ENCODE measurements around the gene SSU72. TPM values are rescaled to one million over a fixed set of nuclear protein-coding genes. Genes with fewer than 3 reads are reported as not detected.

The SSU72 gene
- polyA plus RNA-seq, 1 donor from 2014 or later = 56.2 TPM

DNA sequence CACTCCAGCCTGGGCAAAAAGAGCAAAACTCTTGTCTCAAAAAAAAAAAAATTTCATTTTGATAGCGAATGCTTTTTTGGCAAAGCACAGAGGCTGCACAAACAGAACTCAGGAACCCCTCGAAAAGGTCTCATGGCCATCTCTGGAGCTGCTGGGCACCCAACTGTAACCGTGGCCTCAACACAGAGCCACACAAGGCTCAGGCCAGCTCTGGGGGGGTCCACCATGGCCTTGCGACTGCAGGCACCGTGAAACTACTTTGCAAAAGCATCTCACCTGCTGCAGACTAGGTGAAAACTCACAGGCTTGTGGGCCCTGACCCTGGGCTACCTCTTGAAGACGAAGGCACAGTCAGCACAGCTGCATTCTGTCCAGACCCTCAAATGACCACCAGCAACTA, 18.2 kb downstream of the SSU72 start:
- H3K9me3 ChIP-seq (ENCODE audit: low read length) = no peaks in the 10 kb centered on the region
- no peaks in the 10 kb centered on the region for H3K27me3 ChIP-seq (ENCODE audit: insufficient read depth, low read depth, low read length)
- no peaks in the 10 kb centered on the region for H3K79me2 ChIP-seq (replicated peaks; ENCODE audit: insufficient read depth, low read length)
- H2AFZ ChIP-seq (ENCODE audit: low read depth, low read length) = no peak overlapping the region
- no peaks in the 10 kb centered on the region for H3F3A ChIP-seq (ENCODE audit: insufficient read depth, low read length, poor library complexity, severe bottlenecking)
- H3K36me3 ChIP-seq (ENCODE audit: insufficient read depth, low read length) = no peaks in the 10 kb centered on the region
- H3K4me3 ChIP-seq (ENCODE audit: low read length) = no peak overlapping the region
- no peak overlapping the region for H3K27ac ChIP-seq (ENCODE audit: low read length)
- no peak overlapping the region for H3K9ac ChIP-seq (ENCODE audit: low read length)
- TF ChIP-seq, protein P1, sequence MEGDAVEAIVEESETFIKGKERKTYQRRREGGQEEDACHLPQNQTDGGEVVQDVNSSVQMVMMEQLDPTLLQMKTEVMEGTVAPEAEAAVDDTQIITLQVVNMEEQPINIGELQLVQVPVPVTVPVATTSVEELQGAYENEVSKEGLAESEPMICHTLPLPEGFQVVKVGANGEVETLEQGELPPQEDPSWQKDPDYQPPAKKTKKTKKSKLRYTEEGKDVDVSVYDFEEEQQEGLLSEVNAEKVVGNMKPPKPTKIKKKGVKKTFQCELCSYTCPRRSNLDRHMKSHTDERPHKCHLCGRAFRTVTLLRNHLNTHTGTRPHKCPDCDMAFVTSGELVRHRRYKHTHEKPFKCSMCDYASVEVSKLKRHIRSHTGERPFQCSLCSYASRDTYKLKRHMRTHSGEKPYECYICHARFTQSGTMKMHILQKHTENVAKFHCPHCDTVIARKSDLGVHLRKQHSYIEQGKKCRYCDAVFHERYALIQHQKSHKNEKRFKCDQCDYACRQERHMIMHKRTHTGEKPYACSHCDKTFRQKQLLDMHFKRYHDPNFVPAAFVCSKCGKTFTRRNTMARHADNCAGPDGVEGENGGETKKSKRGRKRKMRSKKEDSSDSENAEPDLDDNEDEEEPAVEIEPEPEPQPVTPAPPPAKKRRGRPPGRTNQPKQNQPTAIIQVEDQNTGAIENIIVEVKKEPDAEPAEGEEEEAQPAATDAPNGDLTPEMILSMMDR (IDR thresholded peaks at IDR 0.05; ENCODE audit: poor library complexity, severe bottlenecking) = no peak
- TF ChIP-seq POLR2AphosphoS5 (IDR thresholded peaks at IDR 0.05) (no peak), SMC3 (conservative IDR thresholded peaks at IDR 0.05; ENCODE audit: poor library complexity) (no peak), EP300 (conservative IDR thresholded peaks at IDR 0.05; ENCODE audit: poor library complexity, severe bottlenecking) (no peak), MXI1 (conservative IDR thresholded peaks at IDR 0.05; ENCODE audit: poor library complexity, severe bottlenecking) (no peak), TAF1 (IDR thresholded peaks at IDR 0.05; ENCODE audit: low read depth) (no peak), RAD21 (conservative IDR thresholded peaks at IDR 0.05) (no peak), EZH2 (IDR thresholded peaks at IDR 0.05; ENCODE audit: borderline replicate concordance, insufficient read depth, low read length, poor library complexity, severe bottlenecking) (no peak)
- TF ChIP-seq, protein P2, sequence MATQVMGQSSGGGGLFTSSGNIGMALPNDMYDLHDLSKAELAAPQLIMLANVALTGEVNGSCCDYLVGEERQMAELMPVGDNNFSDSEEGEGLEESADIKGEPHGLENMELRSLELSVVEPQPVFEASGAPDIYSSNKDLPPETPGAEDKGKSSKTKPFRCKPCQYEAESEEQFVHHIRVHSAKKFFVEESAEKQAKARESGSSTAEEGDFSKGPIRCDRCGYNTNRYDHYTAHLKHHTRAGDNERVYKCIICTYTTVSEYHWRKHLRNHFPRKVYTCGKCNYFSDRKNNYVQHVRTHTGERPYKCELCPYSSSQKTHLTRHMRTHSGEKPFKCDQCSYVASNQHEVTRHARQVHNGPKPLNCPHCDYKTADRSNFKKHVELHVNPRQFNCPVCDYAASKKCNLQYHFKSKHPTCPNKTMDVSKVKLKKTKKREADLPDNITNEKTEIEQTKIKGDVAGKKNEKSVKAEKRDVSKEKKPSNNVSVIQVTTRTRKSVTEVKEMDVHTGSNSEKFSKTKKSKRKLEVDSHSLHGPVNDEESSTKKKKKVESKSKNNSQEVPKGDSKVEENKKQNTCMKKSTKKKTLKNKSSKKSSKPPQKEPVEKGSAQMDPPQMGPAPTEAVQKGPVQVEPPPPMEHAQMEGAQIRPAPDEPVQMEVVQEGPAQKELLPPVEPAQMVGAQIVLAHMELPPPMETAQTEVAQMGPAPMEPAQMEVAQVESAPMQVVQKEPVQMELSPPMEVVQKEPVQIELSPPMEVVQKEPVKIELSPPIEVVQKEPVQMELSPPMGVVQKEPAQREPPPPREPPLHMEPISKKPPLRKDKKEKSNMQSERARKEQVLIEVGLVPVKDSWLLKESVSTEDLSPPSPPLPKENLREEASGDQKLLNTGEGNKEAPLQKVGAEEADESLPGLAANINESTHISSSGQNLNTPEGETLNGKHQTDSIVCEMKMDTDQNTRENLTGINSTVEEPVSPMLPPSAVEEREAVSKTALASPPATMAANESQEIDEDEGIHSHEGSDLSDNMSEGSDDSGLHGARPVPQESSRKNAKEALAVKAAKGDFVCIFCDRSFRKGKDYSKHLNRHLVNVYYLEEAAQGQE (IDR thresholded peaks at IDR 0.05; ENCODE audit: borderline replicate concordance) = no peak
- no peaks in the 10 kb centered on the region for H3K9me2 ChIP-seq (ENCODE audit: insufficient read depth, low read length)
- no peaks in the 10 kb centered on the region for H4K20me1 ChIP-seq (ENCODE audit: insufficient read depth)
- no peak overlapping the region for H3K4me2 ChIP-seq (ENCODE audit: low read length)

DNA sequence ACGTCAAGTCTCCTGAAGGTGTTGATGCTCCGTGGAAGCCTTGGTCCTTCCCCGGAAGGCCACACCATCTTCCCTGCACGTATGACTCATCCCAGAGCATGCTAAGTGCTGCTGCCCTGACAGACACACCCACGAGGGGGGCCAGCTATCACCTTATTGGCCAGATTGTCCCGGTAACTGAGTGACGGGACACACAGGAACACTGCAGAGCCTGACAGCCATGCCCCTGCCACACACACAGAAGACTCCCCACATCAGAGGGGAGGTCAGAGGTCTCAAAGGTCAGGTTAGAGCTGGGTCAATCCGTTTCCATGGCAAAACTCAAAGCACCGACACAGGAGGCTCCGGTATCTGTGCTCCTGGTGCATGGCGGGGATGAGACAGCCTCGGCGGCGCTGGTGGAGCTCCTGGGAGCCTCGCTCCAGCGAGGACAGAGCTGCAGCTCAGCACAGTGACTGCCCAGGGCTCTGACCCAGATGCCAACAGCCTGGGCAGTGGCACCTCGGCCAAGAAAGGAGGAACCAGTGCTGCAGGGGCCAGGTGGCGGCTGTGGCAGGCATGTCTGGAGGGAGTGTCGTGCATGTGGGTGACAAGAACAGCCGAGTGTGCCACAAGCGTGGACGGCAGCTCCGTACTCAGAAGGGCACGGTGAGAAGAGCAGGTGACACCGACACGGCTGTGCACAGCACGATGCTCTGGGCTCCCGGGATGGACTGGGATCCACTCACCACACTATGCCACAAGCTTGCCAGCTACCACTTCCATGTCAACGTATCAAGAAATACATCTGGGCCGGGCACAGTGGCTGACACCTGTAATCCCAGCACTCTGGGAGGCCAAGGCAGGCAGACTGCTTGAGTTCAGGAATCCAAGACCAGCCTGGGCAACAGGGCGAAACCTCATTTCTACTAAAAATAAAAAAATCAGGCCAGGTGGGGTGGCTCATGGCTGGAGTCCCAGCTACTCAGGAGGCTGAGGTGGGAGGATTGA, 19.4 kb downstream of the SSU72 start:
- H3K27ac ChIP-seq (ENCODE audit: low read length) = no peak overlapping the region
- H3K9me3 ChIP-seq (ENCODE audit: low read length) = no peaks in the 10 kb centered on the region
- H3K36me3 ChIP-seq (ENCODE audit: insufficient read depth, low read length) = no peaks in the 10 kb centered on the region
- no peaks in the 10 kb centered on the region for H4K20me1 ChIP-seq (ENCODE audit: insufficient read depth)
- no peaks in the 10 kb centered on the region for H3F3A ChIP-seq (ENCODE audit: insufficient read depth, low read length, poor library complexity, severe bottlenecking)
- TF ChIP-seq TAF1 (IDR thresholded peaks at IDR 0.05; ENCODE audit: low read depth) (no peak), EP300 (conservative IDR thresholded peaks at IDR 0.05; ENCODE audit: poor library complexity, severe bottlenecking) (no peak), SMC3 (conservative IDR thresholded peaks at IDR 0.05; ENCODE audit: poor library complexity) (no peak), MXI1 (conservative IDR thresholded peaks at IDR 0.05; ENCODE audit: poor library complexity, severe bottlenecking) (no peak), RAD21 (conservative IDR thresholded peaks at IDR 0.05) (no peak), EZH2 (IDR thresholded peaks at IDR 0.05; ENCODE audit: borderline replicate concordance, insufficient read depth, low read length, poor library complexity, severe bottlenecking) (no peak), POLR2AphosphoS5 (IDR thresholded peaks at IDR 0.05) (no peak)
- TF ChIP-seq, protein P2 (IDR thresholded peaks at IDR 0.05; ENCODE audit: borderline replicate concordance) = no peak
- H3K4me2 ChIP-seq (ENCODE audit: low read length) = no peak overlapping the region
- H3K4me3 ChIP-seq (ENCODE audit: low read length) = no peak overlapping the region
- no peak overlapping the region for H3K9ac ChIP-seq (ENCODE audit: low read length)
- H2AFZ ChIP-seq (ENCODE audit: low read depth, low read length) = no peak overlapping the region
- no peaks in the 10 kb centered on the region for H3K79me2 ChIP-seq (replicated peaks; ENCODE audit: insufficient read depth, low read length)
- H3K9me2 ChIP-seq (ENCODE audit: insufficient read depth, low read length) = no peaks in the 10 kb centered on the region
- H3K27me3 ChIP-seq (ENCODE audit: insufficient read depth, low read depth, low read length) = no peaks in the 10 kb centered on the region

Measured in neural cell (in vitro differentiated cells).